IPS-15b (cell line): ENCODE results near the gene TRIO.

Source experiments
- H3K27me3 ChIP-seq: one replicate; pipeline ENCODE4 v1.6.1; 2013; ENCODE audit warnings: low read length; ENCODE audit not compliant: control insufficient read depth, insufficient read depth
- H3K36me3 ChIP-seq: one replicate; pipeline ENCODE4 v1.6.1; 2013; ENCODE audit warnings: low read length; ENCODE audit not compliant: control insufficient read depth, insufficient read depth
- H3K4me1 ChIP-seq: one replicate; pipeline ENCODE4 v1.6.1; 2013; ENCODE audit warnings: mild to moderate bottlenecking, low read length; ENCODE audit not compliant: control insufficient read depth, insufficient read depth
- H3K4me3 ChIP-seq: one replicate; pipeline ENCODE4 v1.5.1; 2013; ENCODE audit warnings: low read depth, low read length
- H3K9ac ChIP-seq: one replicate; pipeline ENCODE4 v1.6.1; 2013; ENCODE audit warnings: low read depth, mild to moderate bottlenecking, low read length
- H3K9me3 ChIP-seq: one replicate; pipeline ENCODE4 v1.6.1; 2013; ENCODE audit warnings: mild to moderate bottlenecking, low read length; ENCODE audit not compliant: control insufficient read depth, insufficient read depth

The TRIO gene

GRCh38 chr5:14125262-14125661, 17.9 kb upstream of the TRIO start:
- Histone ChIP-seq H3K27me3 (no peaks in the 10 kb centered on the region), H3K9ac (no peak overlapping the region), H3K9me3 (no peaks in the 10 kb centered on the region), H3K4me1 (no peaks in the 10 kb centered on the region), H3K36me3 (no peaks in the 10 kb centered on the region), H3K4me3 (no peak overlapping the region)

- no peaks in the 10 kb centered on the region for H3K9me3 ChIP-seq
- no peaks in the 10 kb centered on the region for H3K36me3 ChIP-seq
- no peaks in the 10 kb centered on the region for H3K27me3 ChIP-seq
These were observed 15.6 kb upstream of the TRIO start for GRCh38 chr5:14127587-14127986.

GRCh38 chr5:14128079-14128478, 15.1 kb upstream of the TRIO start:
- Histone ChIP-seq H3K4me1 (no peaks in the 10 kb centered on the region), H3K27me3 (no peaks in the 10 kb centered on the region), H3K4me3 (no peak overlapping the region), H3K9ac (no peak overlapping the region), H3K9me3 (no peaks in the 10 kb centered on the region), H3K36me3 (no peaks in the 10 kb centered on the region)

More at GRCh38 chr5:14127587-14127986, 15.6 kb upstream of the TRIO start:
- no peaks in the 10 kb centered on the region for H3K4me1 ChIP-seq
- H3K4me3 ChIP-seq: no peak overlapping the region
- H3K9ac ChIP-seq: no peak overlapping the region

GRCh38 chr5:14129123-14129522, 14.0 kb upstream of the TRIO start:
- no peaks in the 10 kb centered on the region for H3K36me3 ChIP-seq
- H3K9ac ChIP-seq: no peak overlapping the region
- no peak overlapping the region for H3K4me3 ChIP-seq
- no peaks in the 10 kb centered on the region for H3K9me3 ChIP-seq
- no peaks in the 10 kb centered on the region for H3K27me3 ChIP-seq
- no peaks in the 10 kb centered on the region for H3K4me1 ChIP-seq

- no peaks in the 10 kb centered on the region for H3K36me3 ChIP-seq
- no peaks in the 10 kb centered on the region for H3K9me3 ChIP-seq
- no peak overlapping the region for H3K4me3 ChIP-seq
- no peak overlapping the region for H3K9ac ChIP-seq
- no peaks in the 10 kb centered on the region for H3K4me1 ChIP-seq
- H3K27me3 ChIP-seq: no peaks in the 10 kb centered on the region
These were observed 11.2 kb upstream of the TRIO start for GRCh38 chr5:14131855-14132503.

GRCh38 chr5:14133394-14133793, 9.7 kb upstream of the TRIO start:
- H3K4me3 ChIP-seq: no peak overlapping the region

GRCh38 chr5:14134083-14134482, 9.1 kb upstream of the TRIO start:
- Histone ChIP-seq H3K36me3 (no peaks in the 10 kb centered on the region), H3K9me3 (no peaks in the 10 kb centered on the region), H3K4me3 (no peak overlapping the region), H3K27me3 (no peaks in the 10 kb centered on the region), H3K4me1 (no peaks in the 10 kb centered on the region), H3K9ac (no peak overlapping the region)

More at GRCh38 chr5:14133394-14133793, 9.7 kb upstream of the TRIO start:
- no peaks in the 10 kb centered on the region for H3K4me1 ChIP-seq
- no peak overlapping the region for H3K9ac ChIP-seq
- no peaks in the 10 kb centered on the region for H3K9me3 ChIP-seq
- H3K27me3 ChIP-seq: no peaks in the 10 kb centered on the region
- H3K36me3 ChIP-seq: no peaks in the 10 kb centered on the region

GRCh38 chr5:14134771-14135170, 8.4 kb upstream of the TRIO start:
- H3K4me3 ChIP-seq: no peak overlapping the region
- H3K4me1 ChIP-seq: no peaks in the 10 kb centered on the region
- H3K36me3 ChIP-seq: no peaks in the 10 kb centered on the region
- no peaks in the 10 kb centered on the region for H3K27me3 ChIP-seq
- no peaks in the 10 kb centered on the region for H3K9me3 ChIP-seq
- no peak overlapping the region for H3K9ac ChIP-seq

- Histone ChIP-seq H3K4me1 (no peaks in the 10 kb centered on the region), H3K9ac (no peak overlapping the region), H3K4me3 (no peak overlapping the region), H3K36me3 (no peaks in the 10 kb centered on the region), H3K27me3 (no peaks in the 10 kb centered on the region), H3K9me3 (no peaks in the 10 kb centered on the region)
These were observed 7.5 kb upstream of the TRIO start for GRCh38 chr5:14135621-14136020.

GRCh38 chr5:14136228-14136627, 6.9 kb upstream of the TRIO start:
- no peak overlapping the region for H3K9ac ChIP-seq
- H3K4me1 ChIP-seq: no peaks in the 10 kb centered on the region
- H3K36me3 ChIP-seq: no peaks in the 10 kb centered on the region
- H3K4me3 ChIP-seq: no peak overlapping the region
- H3K27me3 ChIP-seq: no peaks in the 10 kb centered on the region
- H3K9me3 ChIP-seq: no peaks in the 10 kb centered on the region

GRCh38 chr5:14138608-14139540, 4.3 kb upstream of the TRIO start:
- no peaks in the 10 kb centered on the region for H3K4me1 ChIP-seq
- H3K36me3 ChIP-seq: no peaks in the 10 kb centered on the region
- no peaks in the 10 kb centered on the region for H3K27me3 ChIP-seq
- H3K4me3 ChIP-seq: no peak overlapping the region
- H3K9me3 ChIP-seq: no peaks in the 10 kb centered on the region
- no peak overlapping the region for H3K9ac ChIP-seq

GRCh38 chr5:14141764-14142163, 1.4 kb upstream of the TRIO start:
- H3K9ac ChIP-seq: no peak overlapping the region
- H3K36me3 ChIP-seq: no peaks in the 10 kb centered on the region
- no peaks in the 10 kb centered on the region for H3K27me3 ChIP-seq
- H3K4me1 ChIP-seq: peaks cover 10% of the 10 kb centered on the region
- H3K9me3 ChIP-seq: no peaks in the 10 kb centered on the region
- H3K4me3 ChIP-seq: no peak overlapping the region
